ENCODE measurements around the gene PIGV. TPM values are rescaled to one million over a fixed set of nuclear protein-coding genes. Genes with fewer than 3 reads are reported as not detected.

PIGV gene
- 8.5 and 11.5 TPM in 2 replicates for total RNA-seq

GRCh38 chr1:26787706-26788514 lies at the start of gene PIGV:
PIGV (plus strand) TSS chr1:26787950; CDS start chr1:26790816, 2,866 bp downstream.
- DNase-seq (ENCODE audit: low read depth) = no peak
- TF ChIP-seq, protein P1, sequence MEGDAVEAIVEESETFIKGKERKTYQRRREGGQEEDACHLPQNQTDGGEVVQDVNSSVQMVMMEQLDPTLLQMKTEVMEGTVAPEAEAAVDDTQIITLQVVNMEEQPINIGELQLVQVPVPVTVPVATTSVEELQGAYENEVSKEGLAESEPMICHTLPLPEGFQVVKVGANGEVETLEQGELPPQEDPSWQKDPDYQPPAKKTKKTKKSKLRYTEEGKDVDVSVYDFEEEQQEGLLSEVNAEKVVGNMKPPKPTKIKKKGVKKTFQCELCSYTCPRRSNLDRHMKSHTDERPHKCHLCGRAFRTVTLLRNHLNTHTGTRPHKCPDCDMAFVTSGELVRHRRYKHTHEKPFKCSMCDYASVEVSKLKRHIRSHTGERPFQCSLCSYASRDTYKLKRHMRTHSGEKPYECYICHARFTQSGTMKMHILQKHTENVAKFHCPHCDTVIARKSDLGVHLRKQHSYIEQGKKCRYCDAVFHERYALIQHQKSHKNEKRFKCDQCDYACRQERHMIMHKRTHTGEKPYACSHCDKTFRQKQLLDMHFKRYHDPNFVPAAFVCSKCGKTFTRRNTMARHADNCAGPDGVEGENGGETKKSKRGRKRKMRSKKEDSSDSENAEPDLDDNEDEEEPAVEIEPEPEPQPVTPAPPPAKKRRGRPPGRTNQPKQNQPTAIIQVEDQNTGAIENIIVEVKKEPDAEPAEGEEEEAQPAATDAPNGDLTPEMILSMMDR (IDR thresholded peaks at IDR 0.05; ENCODE audit: insufficient read depth, low read length, poor library complexity, severe bottlenecking) = peak; percentile 2

DNA sequence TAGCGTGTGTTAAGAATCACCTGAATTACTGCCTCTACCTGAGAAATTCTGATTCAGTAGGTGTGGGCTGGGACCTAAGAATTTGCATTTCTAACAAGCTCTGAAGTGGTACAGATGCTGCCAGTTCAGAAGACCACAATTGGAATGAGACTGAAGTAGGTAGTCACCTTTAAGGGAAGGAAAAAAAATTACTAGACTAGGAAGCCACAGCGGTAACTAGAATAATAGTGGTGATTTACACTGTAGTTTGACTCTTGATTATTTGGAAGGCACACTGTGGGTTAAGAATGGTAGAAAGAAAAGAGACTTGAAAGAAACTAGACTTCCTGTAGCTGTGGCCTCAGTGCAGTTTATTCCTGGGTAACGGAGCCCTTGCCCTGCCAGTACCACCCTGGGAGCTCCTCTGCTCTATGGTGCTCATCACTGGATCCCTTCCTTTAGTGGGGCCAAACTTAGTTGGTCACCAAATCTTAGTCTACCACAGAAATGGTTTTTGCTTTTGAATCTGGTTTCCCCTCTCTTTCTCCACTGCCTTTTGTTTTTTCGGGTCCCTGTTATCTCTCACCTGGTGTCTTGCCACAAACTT lies 48.3 kb upstream of the PIGV start:
- TF ChIP-seq, protein P1 (IDR thresholded peaks at IDR 0.05; ENCODE audit: insufficient read depth, low read length, poor library complexity, severe bottlenecking) = no peak
- no peak for DNase-seq (ENCODE audit: low read depth)
- no peak overlapping the region for H3K4me3 ChIP-seq (ENCODE audit: low read depth, low read length)
- no peaks in the 10 kb centered on the region for H3K27me3 ChIP-seq (ENCODE audit: control insufficient read depth, insufficient read depth, low read length)
- H3K36me3 ChIP-seq (ENCODE audit: control insufficient read depth, insufficient read depth, low read length) = peaks cover 1% of the 10 kb centered on the region

More at GRCh38 chr1:26787706-26788514, at the start of gene PIGV:
- H3K4me3 ChIP-seq (ENCODE audit: low read depth, low read length) = peak within 1 kb of the TSS; percentile 68
- H3K36me3 ChIP-seq (ENCODE audit: control insufficient read depth, insufficient read depth, low read length) = no peaks in the 10 kb centered on the region
- H3K27me3 ChIP-seq (ENCODE audit: control insufficient read depth, insufficient read depth, low read length) = no peaks in the 10 kb centered on the region

DNA sequence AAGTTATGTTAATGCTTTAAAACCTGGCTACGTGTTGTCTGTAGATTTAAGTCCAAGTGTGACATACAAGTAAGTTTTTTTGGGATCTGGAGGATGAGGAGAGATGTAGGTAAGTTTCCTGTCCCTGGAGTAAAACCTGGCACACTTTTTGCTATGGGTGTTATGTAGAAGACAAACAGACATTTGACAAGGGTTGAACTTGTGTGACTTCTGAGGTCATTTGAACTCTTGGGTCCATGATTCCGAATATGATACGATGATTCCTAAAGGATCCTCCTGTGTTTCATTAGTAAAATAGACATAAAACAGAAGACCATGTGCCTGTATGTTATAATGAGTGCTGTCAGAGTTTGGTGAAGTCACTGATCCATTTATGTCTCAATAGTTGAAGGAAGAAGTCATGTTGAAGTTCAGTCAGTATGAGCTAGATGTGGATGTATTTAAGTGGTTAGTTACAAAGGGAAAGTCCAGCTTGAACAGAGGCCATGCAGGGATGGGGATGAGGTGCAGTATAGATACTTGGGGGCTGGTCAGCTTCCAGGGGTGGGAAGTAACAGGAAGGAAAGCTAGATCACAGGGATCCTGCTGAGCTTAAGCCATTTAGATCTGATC lies 47.6 kb upstream of the PIGV start:
- H3K4me3 ChIP-seq (ENCODE audit: low read depth, low read length) = no peak overlapping the region
- H3K27me3 ChIP-seq (ENCODE audit: control insufficient read depth, insufficient read depth, low read length) = no peaks in the 10 kb centered on the region
- TF ChIP-seq, protein P1 (IDR thresholded peaks at IDR 0.05; ENCODE audit: insufficient read depth, low read length, poor library complexity, severe bottlenecking) = no peak
- H3K36me3 ChIP-seq (ENCODE audit: control insufficient read depth, insufficient read depth, low read length) = peaks cover 1% of the 10 kb centered on the region
- DNase-seq (ENCODE audit: low read depth) = no peak

DNA sequence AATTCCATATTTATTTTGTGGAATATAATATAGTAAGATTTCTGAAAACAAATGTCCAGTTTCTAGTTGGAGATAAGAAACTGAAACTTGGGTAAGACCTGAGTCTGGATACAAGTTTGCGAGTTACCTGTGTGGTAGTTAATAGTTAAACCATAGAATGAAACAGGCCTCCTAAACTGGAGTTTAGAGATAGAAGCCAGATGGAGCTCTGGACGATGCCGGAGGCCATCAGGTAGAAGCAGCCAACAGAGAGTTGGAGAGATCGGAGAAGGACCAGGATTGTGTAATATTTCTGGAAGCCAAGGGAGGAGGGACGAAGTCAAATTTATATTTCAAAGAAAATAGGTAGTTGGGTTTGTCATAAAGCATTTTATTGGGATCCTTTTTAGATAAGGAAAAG lies 46.8 kb upstream of the PIGV start:
- DNase-seq (ENCODE audit: low read depth) = no peak

GRCh38 chr1:26743426-26744059 lies 44.2 kb upstream of the PIGV start:
- Histone ChIP-seq H3K4me3 (ENCODE audit: low read depth, low read length) (no peak overlapping the region), H3K27me3 (ENCODE audit: control insufficient read depth, insufficient read depth, low read length) (no peaks in the 10 kb centered on the region), H3K36me3 (ENCODE audit: control insufficient read depth, insufficient read depth, low read length) (no peaks in the 10 kb centered on the region)
- no peak for DNase-seq (ENCODE audit: low read depth)
- TF ChIP-seq, protein P1 (IDR thresholded peaks at IDR 0.05; ENCODE audit: insufficient read depth, low read length, poor library complexity, severe bottlenecking) = no peak

More for the DNA sequence above, 46.8 kb upstream of the PIGV start:
- H3K36me3 ChIP-seq (ENCODE audit: control insufficient read depth, insufficient read depth, low read length) = peaks cover 1% of the 10 kb centered on the region
- H3K4me3 ChIP-seq (ENCODE audit: low read depth, low read length) = no peak overlapping the region
- TF ChIP-seq, protein P1 (IDR thresholded peaks at IDR 0.05; ENCODE audit: insufficient read depth, low read length, poor library complexity, severe bottlenecking) = no peak
- H3K27me3 ChIP-seq (ENCODE audit: control insufficient read depth, insufficient read depth, low read length) = no peaks in the 10 kb centered on the region
